Measurements from ENCODE around the gene MAB21L1. TPM values are rescaled to one million over a fixed set of nuclear protein-coding genes. Genes with fewer than 3 reads are reported as not detected.

Gene MAB21L1
- total and polyA plus RNA-seq, 12 donors = 0.08 to 0.49 (median 0.26) TPM; not detected in 1

DNA sequence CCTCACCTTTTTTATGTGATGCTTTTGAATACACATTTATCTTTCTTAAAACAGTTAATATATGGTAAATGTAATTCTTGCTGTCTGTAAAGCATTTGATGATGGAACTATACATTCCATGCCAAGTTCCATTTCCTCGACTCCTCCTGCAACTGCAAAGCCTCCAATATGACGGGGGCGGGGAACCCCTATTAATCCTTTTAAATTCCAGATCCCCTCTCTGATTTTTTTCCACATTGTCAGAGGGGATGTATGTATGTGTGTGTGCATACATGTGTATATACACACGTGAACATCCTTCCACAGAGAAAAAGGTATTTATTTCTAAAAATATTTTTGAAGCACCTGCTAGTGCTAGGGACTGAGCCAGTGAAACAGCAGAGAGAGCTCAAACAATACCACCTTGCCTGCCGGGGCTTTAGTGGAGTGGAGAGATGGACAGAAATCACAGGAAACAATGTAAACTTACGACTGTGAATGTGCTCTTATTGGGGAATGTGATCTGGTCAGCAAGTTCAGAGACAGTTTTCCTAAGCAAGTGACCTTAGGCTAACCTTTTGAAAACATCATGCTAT lies 25.3 kb upstream of the MAB21L1 start:
- no peak overlapping the region for H3K27ac ChIP-seq
- peaks cover 0 to 10% (median 0%) of the 10 kb centered on the region in 9 donors for H3K4me1 ChIP-seq
- DNase-seq = no peak
- no peaks in the 10 kb centered on the region for H3K9me3 ChIP-seq
- H3K36me3 ChIP-seq = no peaks in the 10 kb centered on the region
- H3K4me3 ChIP-seq = no peak overlapping the region
- ATAC-seq = no peak
- no peaks in the 10 kb centered on the region for H3K27me3 ChIP-seq
- intact Hi-C loops (cut with DNase I) = no loop called here
- TF ChIP-seq, protein P1, sequence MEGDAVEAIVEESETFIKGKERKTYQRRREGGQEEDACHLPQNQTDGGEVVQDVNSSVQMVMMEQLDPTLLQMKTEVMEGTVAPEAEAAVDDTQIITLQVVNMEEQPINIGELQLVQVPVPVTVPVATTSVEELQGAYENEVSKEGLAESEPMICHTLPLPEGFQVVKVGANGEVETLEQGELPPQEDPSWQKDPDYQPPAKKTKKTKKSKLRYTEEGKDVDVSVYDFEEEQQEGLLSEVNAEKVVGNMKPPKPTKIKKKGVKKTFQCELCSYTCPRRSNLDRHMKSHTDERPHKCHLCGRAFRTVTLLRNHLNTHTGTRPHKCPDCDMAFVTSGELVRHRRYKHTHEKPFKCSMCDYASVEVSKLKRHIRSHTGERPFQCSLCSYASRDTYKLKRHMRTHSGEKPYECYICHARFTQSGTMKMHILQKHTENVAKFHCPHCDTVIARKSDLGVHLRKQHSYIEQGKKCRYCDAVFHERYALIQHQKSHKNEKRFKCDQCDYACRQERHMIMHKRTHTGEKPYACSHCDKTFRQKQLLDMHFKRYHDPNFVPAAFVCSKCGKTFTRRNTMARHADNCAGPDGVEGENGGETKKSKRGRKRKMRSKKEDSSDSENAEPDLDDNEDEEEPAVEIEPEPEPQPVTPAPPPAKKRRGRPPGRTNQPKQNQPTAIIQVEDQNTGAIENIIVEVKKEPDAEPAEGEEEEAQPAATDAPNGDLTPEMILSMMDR (IDR thresholded peaks at IDR 0.05) = no peak
- WGBS, 2 donors = 75 to 79% methylated on average over 6 of the region's 6 CpGs

DNA sequence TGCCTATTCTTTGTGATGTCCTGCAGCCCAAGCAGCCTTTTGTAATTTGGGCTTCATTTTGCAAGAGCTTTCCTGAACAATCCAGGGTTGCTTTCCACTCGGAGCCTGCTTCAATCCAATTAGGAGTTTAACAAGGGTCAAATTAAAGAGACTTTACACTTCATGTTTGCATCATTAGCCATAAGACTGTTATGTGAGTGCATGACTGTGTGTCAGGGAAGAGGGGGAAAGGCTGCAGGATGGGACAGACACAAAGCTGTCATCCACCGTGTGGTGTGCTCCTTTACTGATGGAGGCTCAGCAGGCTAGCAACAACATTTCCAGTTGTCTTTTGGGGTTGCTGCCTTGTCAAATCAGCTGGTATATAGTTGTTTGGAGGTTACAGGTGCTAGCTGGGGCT lies 23.7 kb upstream of the MAB21L1 start:
- DNase-seq = no peak
- intact Hi-C loops (cut with DNase I) = no loop called here
- H3K36me3 ChIP-seq = no peaks in the 10 kb centered on the region
- no peaks in the 10 kb centered on the region for H3K27me3 ChIP-seq
- H3K9me3 ChIP-seq = peaks cover 0 to 6% (median 0%) of the 10 kb centered on the region in 11 donors
- TF ChIP-seq, protein P1 (IDR thresholded peaks at IDR 0.05) = no peak
- peaks cover 0 to 11% (median 0%) of the 10 kb centered on the region in 9 donors for H3K4me1 ChIP-seq
- 82 to 92% methylated on average over 2 of the region's 2 CpGs for WGBS, 2 donors
- ATAC-seq = no peak
- no peak overlapping the region for H3K27ac ChIP-seq
- no peak overlapping the region for H3K4me3 ChIP-seq

DNA sequence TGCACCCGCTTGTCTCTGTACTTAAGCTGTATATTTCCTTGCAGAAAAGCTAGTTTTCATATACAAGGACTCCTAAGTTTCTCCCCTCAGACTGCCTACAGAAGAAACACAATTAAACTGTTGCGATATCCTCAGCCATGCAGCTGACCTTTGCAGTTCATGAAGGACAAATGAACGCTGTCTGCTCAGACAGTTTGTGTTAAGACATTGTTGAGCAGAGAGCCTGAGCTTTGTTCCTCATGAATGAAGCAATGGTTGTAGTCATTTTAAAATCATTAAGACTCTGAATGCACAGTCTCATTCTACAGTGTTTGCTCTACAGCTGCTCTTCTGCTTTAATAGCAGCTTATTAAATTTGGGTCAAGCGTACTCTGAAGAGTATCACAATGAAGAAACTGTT lies 23.2 kb upstream of the MAB21L1 start:
- intact Hi-C loops (cut with DNase I) = no loop called here
- peaks cover 0 to 10% (median 4%) of the 10 kb centered on the region in 11 donors for H3K9me3 ChIP-seq
- TF ChIP-seq, protein P1 (IDR thresholded peaks at IDR 0.05) = no peak
- H3K4me1 ChIP-seq = peaks cover 0 to 11% (median 0%) of the 10 kb centered on the region in 9 donors
- ATAC-seq (no peak), DNase-seq (no peak)
- H3K36me3 ChIP-seq = no peaks in the 10 kb centered on the region
- no peaks in the 10 kb centered on the region for H3K27me3 ChIP-seq
- H3K27ac ChIP-seq = no peak overlapping the region
- WGBS, 2 donors = 70 to 74% methylated on average over 4 of the region's 4 CpGs
- H3K4me3 ChIP-seq = no peak overlapping the region

DNA sequence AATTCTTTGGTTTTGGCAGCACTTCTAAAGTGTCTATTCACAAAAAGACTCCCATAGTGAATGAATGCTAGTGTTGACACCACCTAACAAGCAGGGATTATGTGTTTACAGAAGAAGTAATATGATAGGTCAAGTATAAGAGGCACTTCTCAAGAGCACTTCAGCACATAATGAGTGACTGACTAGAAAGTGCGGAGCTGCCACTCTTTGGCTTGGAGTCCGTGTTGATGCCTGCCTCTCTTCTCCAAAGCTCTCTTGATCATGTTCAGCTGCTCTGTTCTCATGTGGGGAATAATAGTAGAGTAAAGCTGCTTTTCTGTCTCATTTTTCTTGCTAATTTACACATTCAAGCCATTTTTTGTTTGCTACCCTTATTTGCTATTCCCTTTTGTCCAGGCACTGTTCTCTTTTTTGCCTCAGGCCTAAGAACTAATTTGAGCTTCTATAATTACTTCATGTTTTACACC lies 22.7 kb upstream of the MAB21L1 start:
- Histone ChIP-seq H3K36me3 (no peaks in the 10 kb centered on the region), H3K9me3 (peaks cover 0 to 15% (median 8%) of the 10 kb centered on the region in 11 donors), H3K4me1 (peaks cover 0 to 11% (median 0%) of the 10 kb centered on the region in 9 donors), H3K27ac (no peak overlapping the region), H3K27me3 (no peaks in the 10 kb centered on the region), H3K4me3 (no peak overlapping the region)
- TF ChIP-seq, protein P1 (IDR thresholded peaks at IDR 0.05) = no peak
- WGBS, 2 donors = 41 to 54% methylated on average over 2 of the region's 2 CpGs
- ATAC-seq = peak in 6 of 8 donors; percentile 51 to 91 (median 75)
- DNase-seq = no peak
- intact Hi-C loops (cut with DNase I) = no loop called here
